Dedifferentiated amniotic fluid mesenchymal stem cell (primary cell): ENCODE results near the gene PTH2.
"Not testable (repeated sequence)": the region's sequence is repeated elsewhere in the genome, so short reads cannot be mapped to it uniquely, and the experiment has no call there.

Source experiments
- DNase-seq: peaks from one replicate; pipeline ENCODE4 v3.0.0-alpha.2; 2016; ENCODE audit errors: extremely low spot score

PTH2 gene

DNA sequence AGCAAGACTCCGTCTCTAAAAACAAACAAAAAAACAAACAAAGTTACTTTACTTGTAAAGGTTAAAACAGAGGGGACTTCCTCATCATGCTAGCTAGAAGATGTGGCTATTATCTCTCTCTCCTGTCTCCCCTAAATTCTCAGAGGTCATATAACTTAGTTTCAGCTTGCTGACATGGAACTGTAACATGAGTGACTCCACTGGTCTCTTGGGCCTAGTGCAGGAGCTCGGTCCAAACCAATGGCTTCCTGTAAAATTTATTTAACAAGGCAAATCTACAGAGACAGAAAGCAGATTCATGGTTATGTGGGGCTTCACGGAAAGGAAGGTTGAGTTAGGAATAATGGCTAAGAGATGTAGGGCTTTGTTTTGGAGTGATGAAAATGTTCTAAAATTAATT, 44.7 kb downstream of the PTH2 start:
- no peak for DNase-seq

DNA sequence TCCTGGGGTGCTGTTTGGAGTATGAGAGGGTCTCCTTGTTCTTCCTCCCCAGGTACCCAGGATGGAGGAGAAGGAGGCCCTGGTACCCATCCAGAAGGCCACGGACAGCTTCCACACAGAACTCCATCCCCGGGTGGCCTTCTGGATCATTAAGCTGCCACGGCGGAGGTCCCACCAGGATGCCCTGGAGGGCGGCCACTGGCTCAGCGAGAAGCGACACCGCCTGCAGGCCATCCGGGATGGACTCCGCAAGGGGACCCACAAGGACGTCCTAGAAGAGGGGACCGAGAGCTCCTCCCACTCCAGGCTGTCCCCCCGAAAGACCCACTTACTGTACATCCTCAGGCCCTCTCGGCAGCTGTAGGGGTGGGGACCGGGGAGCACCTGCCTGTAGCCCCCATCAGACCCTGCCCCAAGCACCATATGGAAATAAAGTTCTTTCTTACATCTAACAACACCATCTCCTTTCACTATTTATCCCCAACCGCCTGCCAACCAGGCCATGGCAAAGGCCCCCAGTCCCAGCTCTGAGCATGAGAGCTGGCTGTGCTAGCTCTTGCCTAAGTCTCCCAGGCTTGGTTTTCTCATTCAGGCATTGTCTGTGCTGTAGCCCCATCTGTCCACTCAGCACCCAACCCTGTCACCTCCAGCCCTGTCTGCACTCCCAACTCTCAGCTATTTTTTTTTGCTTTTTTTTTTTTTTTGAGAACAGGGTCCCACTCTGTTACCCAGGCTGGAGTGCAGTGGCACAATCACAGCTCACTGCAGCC, 48.4 kb downstream of the PTH2 start:
- DNase-seq, result no peak

DNA sequence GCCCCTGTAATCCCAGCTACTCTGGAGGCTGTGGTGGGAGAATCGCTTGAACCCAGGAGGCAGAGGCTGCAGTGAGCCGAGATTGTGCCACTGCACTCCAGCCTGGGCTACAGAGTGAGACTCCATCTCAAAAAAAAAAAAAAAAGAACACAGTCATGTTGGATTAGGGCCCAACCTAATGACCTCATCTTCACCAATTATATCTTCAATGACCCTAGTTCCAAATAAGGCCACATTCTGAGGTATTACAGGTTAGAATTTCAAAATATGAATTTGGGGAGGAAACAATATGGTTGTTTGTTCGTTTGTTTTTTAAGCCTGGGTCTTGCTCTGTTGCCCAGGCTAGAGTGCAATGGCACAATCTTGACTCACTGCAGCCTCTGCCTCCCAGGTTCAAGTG, 50.1 kb downstream of the PTH2 start:
- not testable (repeated sequence) for DNase-seq
